DMS 273 treated with DMSO at 0.1 percent for 48 hours (cell line): Measurements from ENCODE around the gene SAMMSON.

ENCODE experiments used
- DNase-seq: peaks from one replicate; lab custom pipeline; 2025; lab: John Stamatoyannopoulos, UW

Gene SAMMSON

DNA sequence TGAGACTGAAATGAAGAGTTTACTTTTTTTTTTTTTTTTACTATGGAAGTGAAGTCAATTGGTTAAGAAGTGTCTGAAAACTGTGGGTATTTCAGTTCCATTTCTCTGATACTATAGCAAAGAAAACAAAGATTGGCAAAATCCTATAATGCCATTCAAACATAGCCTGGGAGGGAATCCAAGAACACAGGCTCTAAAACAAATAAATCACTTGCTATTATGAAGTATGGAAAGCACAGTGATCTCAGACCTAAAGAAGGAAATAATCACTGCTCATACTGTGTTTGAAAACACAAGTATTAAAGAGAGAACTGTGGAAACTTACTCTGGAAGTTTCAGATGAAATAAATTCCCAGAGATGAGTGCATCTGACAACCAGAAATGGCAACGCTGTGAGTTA, 12.0 kb downstream of the SAMMSON start:
- DNase-seq = no peak

- no peak for DNase-seq
Measured at GRCh38 chr3:70020906-70021660, 21.6 kb downstream of the SAMMSON start.

DNA sequence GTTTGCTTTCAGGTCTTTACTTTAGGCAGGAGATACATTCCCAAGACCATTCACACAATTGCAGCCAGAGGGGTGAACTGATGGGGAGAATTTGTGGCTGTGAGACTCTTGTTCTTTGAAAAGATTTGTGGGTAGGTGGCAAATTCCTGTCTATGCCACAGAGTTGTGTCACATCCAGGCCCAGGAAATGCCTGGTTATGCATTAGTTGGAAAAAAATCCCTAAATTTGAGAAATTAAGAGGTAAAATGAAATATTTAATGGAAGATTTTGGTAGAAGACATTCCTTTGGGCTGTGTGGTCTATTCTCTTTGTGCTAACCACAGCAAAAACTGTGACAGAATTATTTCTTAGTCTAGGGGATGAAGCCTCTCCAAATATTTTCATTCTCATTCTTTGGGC, 28.8 kb downstream of the SAMMSON start:
- DNase-seq = no peak

DNA sequence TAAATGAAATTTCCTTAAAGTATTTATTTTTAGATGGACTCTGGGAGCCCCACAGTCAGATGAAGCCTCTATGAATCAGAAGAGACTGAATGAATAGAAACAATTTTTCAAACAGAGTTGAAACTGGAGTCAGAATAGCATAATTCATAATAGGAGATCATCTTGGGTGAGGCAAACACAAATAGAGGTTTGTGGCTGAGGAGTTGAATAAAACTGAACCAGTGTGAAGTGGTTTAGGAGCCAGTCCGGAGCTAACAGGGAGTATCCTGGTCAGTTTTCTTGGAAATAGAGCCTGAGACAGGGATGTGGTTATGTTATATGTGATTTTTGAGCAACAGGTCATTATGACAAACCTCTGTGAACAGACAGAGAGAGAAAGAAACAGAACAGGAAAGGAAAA, 39.2 kb downstream of the SAMMSON start:
- DNase-seq = no peak

- DNase-seq = no peak
Measured at GRCh38 chr3:70040386-70040785, 40.9 kb downstream of the SAMMSON start.

- no peak for DNase-seq
Measured at GRCh38 chr3:70042641-70043040, 43.1 kb downstream of the SAMMSON start.

DNA sequence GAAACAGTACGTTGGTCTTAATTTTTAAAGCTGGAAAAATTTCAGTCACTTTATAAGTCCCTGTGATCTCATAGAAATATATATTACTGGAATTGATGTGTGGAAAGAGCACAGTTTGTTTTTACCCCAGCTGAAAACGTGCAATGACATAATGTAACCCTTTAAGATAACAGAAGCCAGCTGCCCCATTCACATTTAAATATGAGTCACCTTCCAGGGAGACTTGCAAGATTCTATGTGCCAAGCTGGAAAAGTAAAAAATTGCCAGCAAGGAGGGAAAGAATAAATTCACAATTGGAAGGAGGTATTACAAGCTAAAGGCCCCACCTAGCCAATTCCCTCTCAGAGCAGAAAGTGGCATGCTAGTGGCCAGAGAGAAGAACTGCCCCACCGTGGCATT, 50.2 kb downstream of the SAMMSON start:
- no peak for DNase-seq

DNA sequence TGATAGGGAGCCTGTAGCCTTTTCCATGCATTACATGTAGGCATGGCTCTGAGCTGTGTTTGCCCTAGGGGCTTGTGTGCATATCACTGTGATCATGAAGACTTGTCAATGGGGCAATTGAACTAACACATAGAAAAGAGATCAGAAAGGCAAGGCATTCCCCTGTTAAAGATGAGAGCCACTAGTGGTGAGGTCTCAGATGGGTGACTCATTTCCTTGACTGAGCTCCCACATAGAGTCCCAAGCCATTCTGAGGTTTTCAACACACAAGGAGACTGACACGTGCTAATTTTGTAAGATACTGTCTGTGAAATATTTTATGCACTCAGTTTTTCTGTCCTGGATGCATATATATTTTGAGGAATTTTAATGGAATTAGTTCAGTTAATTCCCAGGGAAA, 53.8 kb downstream of the SAMMSON start:
- no peak for DNase-seq

- no peak for DNase-seq
Measured at GRCh38 chr3:70056081-70056480, 56.5 kb downstream of the SAMMSON start.

- no peak for DNase-seq
Measured at GRCh38 chr3:70057426-70057825, 57.9 kb downstream of the SAMMSON start.

- no peak for DNase-seq
Measured at GRCh38 chr3:70061096-70061495, 61.6 kb downstream of the SAMMSON start.

- peak; percentile 28 for DNase-seq
Measured at GRCh38 chr3:70064194-70064779, 64.8 kb downstream of the SAMMSON start.

- peak; percentile 80 for DNase-seq
Measured at GRCh38 chr3:70065696-70066253, 66.2 kb downstream of the SAMMSON start.

DNA sequence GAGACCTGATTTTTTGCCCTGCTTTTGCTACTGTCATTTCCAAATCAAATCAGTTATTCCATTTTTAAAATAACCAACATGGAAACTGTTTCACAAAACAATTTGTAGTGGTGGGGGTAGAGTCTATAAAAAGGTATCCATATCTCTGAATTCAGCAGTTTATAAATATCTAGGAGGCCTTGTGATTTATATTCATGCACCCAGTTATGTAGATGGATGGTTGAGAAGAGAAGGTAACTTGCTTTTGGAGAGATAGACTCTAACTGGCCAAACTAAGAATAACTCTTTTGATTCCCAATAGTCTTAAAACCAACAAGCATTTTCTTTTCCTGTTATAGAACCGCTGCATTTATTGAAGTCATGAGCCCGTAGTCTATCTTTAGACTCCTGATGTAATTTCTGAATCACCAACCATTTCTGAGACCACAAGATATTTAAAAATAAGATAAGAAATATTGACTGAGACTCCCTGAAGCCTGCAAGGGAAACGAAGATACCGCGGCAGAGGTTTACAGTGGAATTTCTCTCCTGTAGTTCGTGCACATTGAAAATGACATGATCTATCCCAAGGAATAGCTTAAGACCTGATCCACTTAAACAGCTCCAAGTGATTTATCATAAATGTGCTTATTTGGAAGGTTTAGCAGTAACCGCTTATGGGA, 68.5 kb downstream of the SAMMSON start:
- DNase-seq = no peak

DNA sequence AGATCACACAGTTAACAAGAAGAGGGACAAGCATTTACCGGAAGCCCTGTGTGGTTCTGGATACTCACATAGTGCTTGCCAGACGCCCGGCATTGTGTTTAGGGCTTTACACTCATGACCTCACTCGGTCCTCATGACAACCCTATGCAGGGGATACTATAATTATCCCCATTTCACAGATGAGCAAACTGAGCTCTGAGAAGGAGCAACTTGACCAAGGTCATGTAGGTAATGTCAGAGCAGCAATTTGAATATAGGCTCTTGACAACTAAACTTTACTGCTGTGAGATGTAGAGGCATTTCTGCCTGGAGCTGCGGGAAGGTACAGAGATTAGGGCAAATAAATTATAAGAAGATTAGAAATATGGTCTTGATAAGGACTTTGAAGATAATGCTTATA, 70.0 kb downstream of the SAMMSON start:
- no peak for DNase-seq

DNA sequence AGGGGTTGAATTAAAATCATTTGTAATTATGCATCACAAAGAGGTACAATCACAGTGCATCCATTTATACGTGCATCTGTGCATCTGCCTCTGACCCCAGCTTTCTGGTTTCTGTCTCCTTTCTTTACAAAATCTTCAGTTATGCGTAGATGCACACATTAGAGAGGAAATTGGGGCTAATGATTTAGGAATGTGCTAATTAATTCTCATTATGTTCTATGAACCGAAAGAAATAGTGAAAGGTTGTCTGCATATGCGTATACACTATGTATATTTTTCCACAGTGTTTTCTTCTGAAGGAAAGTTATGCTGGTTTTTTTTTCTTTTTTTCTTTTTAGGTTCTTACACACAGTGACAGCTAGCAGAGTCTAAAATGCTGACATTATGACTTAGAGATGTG, 71.6 kb downstream of the SAMMSON start:
- DNase-seq = no peak

DNA sequence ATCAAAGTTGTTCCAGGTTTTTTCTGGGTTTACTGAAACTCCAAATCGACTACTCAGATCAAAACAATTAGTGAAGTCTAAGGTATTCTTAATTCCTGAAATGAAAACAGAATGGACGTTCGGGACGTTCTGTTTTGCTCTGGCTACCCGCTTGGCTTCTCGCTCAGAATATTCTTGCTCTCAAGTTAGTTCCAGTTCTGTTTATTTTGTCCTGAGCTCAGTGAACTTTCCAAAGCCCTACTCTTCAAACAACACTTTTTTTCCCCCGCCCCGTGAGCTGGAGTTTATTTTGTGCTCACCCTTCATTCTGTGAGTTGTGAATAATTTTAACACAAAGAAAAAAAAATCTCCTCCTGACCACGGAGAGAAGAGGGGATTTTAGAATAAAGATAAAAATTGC, 72.6 kb downstream of the SAMMSON start:
- no peak for DNase-seq

GRCh38 chr3:70072754-70073153, 73.2 kb downstream of the SAMMSON start:
- DNase-seq = no peak

DNA sequence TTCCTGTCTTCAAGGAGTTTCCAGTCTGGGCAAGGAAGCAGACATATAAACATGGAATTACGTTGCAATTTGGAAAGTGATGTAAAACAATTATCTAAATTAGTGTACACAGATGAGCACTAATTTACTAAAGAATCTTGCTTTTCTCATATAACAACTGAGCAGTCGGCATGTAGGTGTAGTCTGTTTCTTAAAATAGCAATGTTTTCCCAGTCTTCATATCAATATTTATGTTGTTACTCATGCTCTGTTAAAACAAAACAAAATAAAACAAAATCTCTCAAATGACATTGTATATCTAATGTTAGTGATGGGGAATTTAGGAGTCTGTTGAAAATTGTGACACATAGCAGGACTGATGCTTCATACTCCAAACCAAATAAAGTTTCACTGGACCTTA, 75.6 kb downstream of the SAMMSON start:
- DNase-seq = no peak

DNA sequence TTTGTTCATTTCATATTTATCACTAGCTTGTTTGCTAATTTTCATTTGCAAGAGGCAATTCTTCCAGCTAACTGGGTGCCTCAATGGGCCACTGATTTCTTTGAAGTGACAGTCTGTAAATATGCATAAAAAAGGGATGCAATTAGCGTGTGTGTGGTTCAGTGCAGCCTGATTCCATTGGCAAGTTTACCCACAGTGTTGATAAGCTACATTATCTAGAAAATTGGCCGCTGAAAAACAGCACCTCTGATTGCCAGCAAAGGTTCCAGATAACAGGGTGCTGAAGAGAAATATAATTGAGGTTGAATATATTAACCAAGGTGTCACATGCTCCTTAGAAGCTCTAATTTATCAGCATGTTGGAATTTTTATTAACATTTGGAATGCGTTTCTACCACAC, 76.9 kb downstream of the SAMMSON start:
- no peak for DNase-seq

- no peak for DNase-seq
Measured at GRCh38 chr3:70078778-70079177, 79.2 kb downstream of the SAMMSON start.

DNA sequence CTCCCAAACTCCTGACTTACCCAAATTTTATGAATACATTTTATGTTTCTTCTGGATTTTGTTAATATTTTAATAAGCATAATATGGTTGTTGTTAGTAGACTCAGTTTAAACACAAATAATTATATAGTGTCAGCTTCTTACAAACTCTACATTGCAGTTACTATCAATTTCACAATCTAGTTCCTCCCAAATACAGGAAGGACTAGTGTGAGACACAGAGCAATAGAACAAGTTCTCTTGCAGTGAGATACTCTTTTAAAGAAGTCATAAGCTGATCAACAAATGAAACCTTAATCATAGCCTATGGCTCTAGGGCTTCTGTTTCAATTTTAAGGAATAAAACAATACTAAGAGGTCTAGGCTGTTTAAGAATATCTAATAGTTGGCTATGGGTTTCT, 86.1 kb downstream of the SAMMSON start:
- DNase-seq = no peak

DNA sequence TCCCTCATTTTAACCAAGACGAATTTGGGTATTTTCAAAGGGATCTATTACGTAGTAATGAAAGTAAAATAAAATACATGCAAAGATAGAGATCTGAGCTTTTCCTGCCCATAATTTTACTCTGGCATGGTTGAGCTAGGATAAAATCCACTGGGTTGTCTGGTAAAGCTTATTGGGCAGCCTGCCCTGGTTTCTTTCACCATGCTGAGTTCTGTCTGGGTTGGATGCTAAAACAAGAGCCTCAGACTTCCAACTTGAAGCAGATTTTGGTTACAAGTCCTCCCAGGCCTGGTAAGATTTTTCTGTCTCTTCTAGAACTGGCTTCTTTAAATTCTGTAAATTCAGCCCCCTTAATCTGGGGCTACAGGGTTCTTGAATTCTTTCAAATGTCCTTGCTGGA, 86.8 kb downstream of the SAMMSON start:
- DNase-seq = no peak
